Glutamatergic neuron (in vitro differentiated cells): ENCODE measurements around the gene IL19. TPM values are rescaled to one million over a fixed set of nuclear protein-coding genes. Genes with fewer than 3 reads are reported as not detected.
A peak's percentile ranks its signal among the peaks of the same experiment; 100 is the strongest.

ENCODE experiments used
- DNase-seq: peaks from one replicate; pipeline ENCODE4 v3.0.0; 2022
- H3K27ac Mint-ChIP-seq: one replicate; pipeline ENCODE4 v1.8.0; 2020; ENCODE audit warnings: mild to moderate bottlenecking, mixed read lengths, inconsistent platforms; ENCODE audit not compliant: unreplicated experiment
- H3K27me3 Mint-ChIP-seq: one replicate; pipeline ENCODE4 v1.8.0; 2020; ENCODE audit warnings: mild to moderate bottlenecking, moderate library complexity, mixed read lengths, inconsistent platforms; ENCODE audit not compliant: unreplicated experiment
- H3K36me3 Mint-ChIP-seq: one replicate; pipeline ENCODE4 v1.8.0; 2020; ENCODE audit warnings: mild to moderate bottlenecking, mixed read lengths, inconsistent platforms; ENCODE audit not compliant: unreplicated experiment
- H3K4me1 Mint-ChIP-seq: one replicate; pipeline ENCODE4 v1.8.0; 2020; ENCODE audit warnings: mild to moderate bottlenecking, low read depth, mixed read lengths, inconsistent platforms; ENCODE audit not compliant: unreplicated experiment
- H3K4me3 Mint-ChIP-seq: one replicate; pipeline ENCODE4 v1.8.0; 2020; ENCODE audit warnings: mild to moderate bottlenecking, mixed read lengths, inconsistent platforms; ENCODE audit not compliant: unreplicated experiment
- H3K9me3 Mint-ChIP-seq: one replicate; pipeline ENCODE4 v1.8.0; 2020; ENCODE audit warnings: mild to moderate bottlenecking, moderate library complexity, mixed read lengths, inconsistent platforms; ENCODE audit not compliant: unreplicated experiment
- total RNA-seq: library from RNA; stranded (reverse); fragmentation: NEBNext Ultra II Directional; extraction: Animal tissue kit (Norgen Biotek cat#: 25700); gene quantifications from one replicate; pipeline ENCODE4 v1.2.1, GENCODE V29; 2021; ENCODE audit not compliant: unreplicated experiment
- TF ChIP-seq, protein P1 (sequence below): fragments of 200-600 bp; sonication (generic); IDR thresholded peaks from one replicate; pipeline ENCODE4 v1.5.0; 2021; ENCODE audit not compliant: partially characterized antibody, unreplicated experiment

IL19 gene
- total RNA-seq, 1 donor from 2014 or later = not detected

DNA sequence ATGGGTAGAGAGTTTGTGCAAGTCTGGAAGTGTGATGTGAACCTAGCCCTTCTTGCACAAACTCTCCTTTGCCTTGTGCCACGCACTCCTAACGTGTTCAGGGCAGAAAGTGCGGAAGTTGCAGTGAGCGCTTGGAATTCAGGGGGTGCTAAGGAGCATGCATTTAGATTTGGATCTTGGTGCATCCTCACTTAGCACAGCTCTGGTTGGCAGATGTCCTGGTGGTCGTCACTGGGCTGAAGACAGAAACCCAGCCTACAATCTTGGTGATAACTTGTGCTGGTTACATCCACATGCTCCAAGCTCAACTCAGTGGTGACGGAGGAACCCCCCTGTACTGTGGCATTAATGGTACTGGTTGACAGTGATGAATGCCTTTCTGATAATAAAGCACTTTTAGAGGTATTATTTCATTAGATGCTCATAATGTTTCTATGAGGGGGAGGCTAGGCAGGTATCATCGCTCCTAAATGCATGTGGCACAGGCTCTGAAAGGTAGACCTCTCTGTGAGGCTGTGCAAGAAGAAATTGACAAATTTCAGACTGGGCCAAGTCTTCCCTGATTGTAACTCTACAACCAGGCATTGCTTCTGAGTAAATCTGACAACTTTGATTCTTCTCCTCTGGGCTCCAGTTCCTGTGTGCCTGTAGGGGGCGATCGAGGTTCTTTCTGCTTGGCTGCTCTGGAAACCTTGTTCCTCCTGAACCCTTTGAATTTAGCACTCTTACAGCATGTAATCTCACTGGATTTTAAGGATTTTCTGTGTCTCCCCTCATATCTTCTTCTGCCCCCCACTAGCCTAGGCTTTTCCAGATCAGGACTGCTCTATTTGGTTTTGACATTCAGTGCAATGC lies 45.2 kb upstream of the IL19 start:
- H3K27ac Mint-ChIP-seq = no peak overlapping the region
- TF ChIP-seq, protein P1, sequence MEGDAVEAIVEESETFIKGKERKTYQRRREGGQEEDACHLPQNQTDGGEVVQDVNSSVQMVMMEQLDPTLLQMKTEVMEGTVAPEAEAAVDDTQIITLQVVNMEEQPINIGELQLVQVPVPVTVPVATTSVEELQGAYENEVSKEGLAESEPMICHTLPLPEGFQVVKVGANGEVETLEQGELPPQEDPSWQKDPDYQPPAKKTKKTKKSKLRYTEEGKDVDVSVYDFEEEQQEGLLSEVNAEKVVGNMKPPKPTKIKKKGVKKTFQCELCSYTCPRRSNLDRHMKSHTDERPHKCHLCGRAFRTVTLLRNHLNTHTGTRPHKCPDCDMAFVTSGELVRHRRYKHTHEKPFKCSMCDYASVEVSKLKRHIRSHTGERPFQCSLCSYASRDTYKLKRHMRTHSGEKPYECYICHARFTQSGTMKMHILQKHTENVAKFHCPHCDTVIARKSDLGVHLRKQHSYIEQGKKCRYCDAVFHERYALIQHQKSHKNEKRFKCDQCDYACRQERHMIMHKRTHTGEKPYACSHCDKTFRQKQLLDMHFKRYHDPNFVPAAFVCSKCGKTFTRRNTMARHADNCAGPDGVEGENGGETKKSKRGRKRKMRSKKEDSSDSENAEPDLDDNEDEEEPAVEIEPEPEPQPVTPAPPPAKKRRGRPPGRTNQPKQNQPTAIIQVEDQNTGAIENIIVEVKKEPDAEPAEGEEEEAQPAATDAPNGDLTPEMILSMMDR = no peak
- peaks cover 5% of the 10 kb centered on the region for H3K9me3 Mint-ChIP-seq
- H3K4me1 Mint-ChIP-seq = peaks cover 30% of the 10 kb centered on the region
- DNase-seq = peak; percentile 67
- H3K4me3 Mint-ChIP-seq = no peak overlapping the region
- H3K27me3 Mint-ChIP-seq = peaks cover 7% of the 10 kb centered on the region
- H3K36me3 Mint-ChIP-seq = no peaks in the 10 kb centered on the region

DNA sequence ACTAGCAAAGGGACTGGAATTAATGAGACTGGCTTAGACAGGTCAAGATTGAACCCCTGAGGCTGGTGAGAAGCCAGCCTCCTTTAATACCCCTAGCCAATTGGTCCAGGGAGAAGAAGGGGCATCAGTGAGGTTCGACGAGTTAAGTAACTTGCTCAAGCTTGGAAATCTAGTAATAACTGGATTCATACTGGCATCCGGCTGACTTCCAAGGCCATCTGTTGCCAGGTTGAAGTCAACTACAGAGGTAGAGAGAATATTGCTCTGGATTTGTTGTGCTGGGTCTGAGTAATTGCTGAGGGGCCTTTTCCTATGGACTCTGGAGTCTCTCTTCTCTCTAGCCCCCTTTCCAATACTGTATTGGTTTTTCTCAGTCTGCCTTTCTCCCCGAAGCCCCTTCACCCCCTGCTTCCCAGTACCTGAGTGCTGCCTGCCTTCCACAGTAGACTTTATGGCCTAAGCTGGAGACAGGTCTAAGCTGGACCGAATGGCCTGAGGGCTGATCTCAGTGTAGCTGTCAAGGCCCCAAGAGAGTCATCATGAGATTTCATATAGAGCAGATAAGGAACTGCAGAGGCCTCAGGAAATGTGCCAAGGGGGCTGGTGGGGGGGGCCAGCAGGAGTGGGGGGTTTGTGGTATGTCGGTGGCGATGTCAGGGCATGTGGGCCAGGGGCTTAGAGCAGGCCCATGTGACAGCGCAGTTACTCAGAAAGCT lies 42.4 kb upstream of the IL19 start:
- H3K27me3 Mint-ChIP-seq = peaks cover 8% of the 10 kb centered on the region
- peaks cover 4% of the 10 kb centered on the region for H3K36me3 Mint-ChIP-seq
- TF ChIP-seq, protein P1 = no peak
- no peak for DNase-seq
- H3K4me3 Mint-ChIP-seq = peak overlapping the region; percentile 15
- peaks cover 30% of the 10 kb centered on the region for H3K4me1 Mint-ChIP-seq
- peaks cover 6% of the 10 kb centered on the region for H3K9me3 Mint-ChIP-seq
- no peak overlapping the region for H3K27ac Mint-ChIP-seq

DNA sequence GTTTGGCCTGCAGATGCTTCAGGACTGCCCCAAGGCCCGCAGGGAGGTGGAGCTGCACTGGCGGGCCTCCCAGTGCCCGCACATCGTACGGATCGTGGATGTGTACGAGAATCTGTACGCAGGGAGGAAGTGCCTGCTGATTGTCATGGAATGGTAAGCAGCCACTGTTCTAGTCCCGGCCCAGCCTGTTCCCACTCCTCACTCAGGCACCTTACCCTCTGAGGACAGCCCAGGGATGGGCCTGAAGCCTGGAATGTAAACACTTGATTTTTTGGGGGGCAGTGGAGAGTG lies 41.9 kb upstream of the IL19 start:
- TF ChIP-seq, protein P1 = no peak
- Mint-ChIP-seq H3K4me3 (no peak overlapping the region), H3K27me3 (peaks cover 8% of the 10 kb centered on the region), H3K27ac (no peak overlapping the region), H3K4me1 (peaks cover 30% of the 10 kb centered on the region), H3K36me3 (peaks cover 4% of the 10 kb centered on the region), H3K9me3 (peaks cover 8% of the 10 kb centered on the region)
- no peak for DNase-seq

DNA sequence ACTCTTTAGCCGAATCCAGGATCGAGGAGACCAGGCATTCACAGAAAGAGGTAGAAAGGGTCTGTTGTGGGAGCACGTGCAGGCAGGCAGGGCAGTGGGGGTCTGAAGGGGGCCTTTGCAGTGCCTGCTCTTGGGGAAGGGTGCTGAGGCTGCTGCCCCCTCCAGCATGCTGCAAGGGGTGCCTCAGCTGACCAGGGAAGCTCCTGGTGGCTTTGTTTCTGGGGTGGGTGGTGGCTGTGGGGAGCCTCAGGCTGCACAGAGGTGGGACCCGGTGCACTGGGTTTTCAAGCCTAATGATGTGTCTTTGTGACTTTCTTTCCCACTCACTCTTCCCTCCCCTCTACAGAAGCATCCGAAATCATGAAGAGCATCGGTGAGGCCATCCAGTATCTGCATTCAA lies 41.5 kb upstream of the IL19 start:
- Mint-ChIP-seq H3K4me1 (peaks cover 26% of the 10 kb centered on the region), H3K4me3 (no peak overlapping the region), H3K36me3 (peaks cover 4% of the 10 kb centered on the region), H3K9me3 (peaks cover 9% of the 10 kb centered on the region), H3K27ac (no peak overlapping the region), H3K27me3 (peaks cover 8% of the 10 kb centered on the region)
- DNase-seq = no peak
- TF ChIP-seq, protein P1 = no peak

DNA sequence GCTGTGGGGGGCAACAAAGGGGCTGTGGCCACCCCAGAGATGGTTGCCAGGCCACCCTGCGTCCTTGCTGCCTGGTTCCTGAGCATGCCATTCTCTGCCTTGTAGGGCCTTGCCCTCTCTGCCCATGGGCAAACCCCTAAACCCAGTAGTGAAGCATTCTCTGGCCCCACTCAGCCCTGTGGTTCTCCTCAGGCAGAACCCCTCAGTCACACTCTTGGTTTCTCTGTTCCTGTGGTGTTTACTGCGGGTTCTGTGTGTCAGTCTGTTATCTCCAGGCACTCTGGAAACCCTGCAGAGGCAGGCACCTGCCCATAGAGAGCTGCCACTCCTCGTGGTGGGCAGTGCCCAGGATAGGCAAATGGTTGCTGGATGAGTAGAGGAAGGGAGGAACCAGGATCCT lies 41.1 kb upstream of the IL19 start:
- Mint-ChIP-seq H3K27ac (no peak overlapping the region), H3K27me3 (peaks cover 7% of the 10 kb centered on the region)

More for the DNA sequence above, 41.1 kb upstream of the IL19 start:
- Mint-ChIP-seq H3K4me1 (peaks cover 21% of the 10 kb centered on the region), H3K36me3 (peaks cover 4% of the 10 kb centered on the region), H3K9me3 (peaks cover 9% of the 10 kb centered on the region), H3K4me3 (no peak overlapping the region)
- TF ChIP-seq, protein P1 = no peak
- no peak for DNase-seq
